NB4 (cell line): Measurements from ENCODE around the gene PDE7B.

ENCODE experiments used
- CTCF ChIP-seq: IDR thresholded peaks from one replicate; pipeline ENCODE4 v1.5.1; 2012; ENCODE audit warnings: low read depth, low read length
- MAX ChIP-seq: IDR thresholded peaks from 2 replicates; pipeline ENCODE4 v1.6.1; 2011; ENCODE audit warnings: low read depth, low read length
- POLR2A ChIP-seq: IDR thresholded peaks from 2 replicates; pipeline ENCODE4 v1.6.1; 2011; ENCODE audit warnings: mild to moderate bottlenecking; ENCODE audit not compliant: insufficient read length; ENCODE audit errors: extremely low read depth

DNA sequence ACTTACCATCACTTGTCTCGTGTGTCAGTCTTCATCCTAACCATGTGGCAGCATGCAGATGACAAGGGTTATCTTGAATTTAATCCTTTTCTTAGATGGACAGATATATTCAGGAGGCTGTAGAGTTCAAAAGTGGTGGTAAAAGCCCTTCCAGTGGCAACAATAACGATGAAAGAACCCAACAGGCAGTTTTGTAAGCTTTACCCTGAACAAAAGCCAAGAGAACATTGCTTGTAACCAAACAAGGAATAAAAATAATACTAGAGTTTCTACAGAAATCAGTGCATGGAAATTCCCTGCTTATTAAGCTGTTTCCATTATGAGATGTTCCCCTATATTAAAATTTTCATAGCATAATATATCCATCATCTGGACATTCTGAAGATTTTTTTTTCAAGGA is 69.7 kb downstream of the PDE7B start:
- TF ChIP-seq MAX: no peak
- TF ChIP-seq CTCF: no peak
- TF ChIP-seq POLR2A: no peak
